ENCODE measurements around the gene KIAA1671.
A peak's percentile ranks its signal among the peaks of the same experiment; 100 is the strongest.
"Not testable (repeated sequence)": the region's sequence is repeated elsewhere in the genome, so short reads cannot be mapped to it uniquely, and the experiment has no call there.

Gene KIAA1671

DNA sequence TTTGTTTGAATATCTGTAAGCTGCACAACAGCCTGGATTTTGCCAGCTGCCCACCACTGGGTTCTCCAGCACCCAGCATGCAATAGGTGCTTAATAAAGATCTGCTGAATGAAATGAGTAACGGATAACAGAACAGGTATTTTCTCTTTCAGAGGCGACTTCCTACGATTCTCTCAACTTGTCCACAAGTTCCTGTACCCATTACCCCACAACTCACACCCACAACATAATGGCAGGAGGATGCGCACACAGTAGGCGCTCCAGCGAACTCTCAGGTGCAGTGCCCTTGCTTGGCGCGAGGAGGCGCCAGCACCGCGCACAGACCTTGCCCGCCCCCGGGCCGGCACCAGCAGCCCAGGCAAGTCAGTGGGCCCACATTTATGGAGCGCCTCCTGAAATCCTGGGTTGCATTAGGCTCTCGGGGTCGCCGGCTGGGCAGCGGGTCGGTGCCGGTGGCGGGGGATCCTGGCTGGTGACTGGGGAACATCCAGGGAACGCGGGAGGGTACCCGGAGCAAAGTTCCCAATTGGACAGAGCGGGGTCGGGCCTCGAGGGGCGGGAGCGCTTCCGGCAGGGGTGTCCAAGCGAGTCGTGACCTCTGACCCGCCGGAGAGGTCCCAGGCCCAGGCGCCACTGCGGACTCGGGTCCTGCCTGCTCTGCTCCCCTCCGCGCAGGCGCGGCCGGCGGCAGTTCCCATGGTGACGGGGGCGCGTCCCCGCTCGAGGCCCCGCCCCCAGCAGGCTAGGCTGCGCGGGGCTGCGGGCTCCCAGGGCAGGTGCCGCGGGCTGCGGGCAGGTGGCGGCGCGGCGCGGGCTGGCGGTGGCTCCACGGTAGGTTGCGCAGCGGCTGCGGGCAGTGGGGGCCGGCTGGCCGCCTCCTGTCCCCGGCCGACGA, at the start of gene KIAA1671:
KIAA1671 (plus strand) TSS at position 775 of the 895 bp plus-strand sequence. CDS start 75,284 bp downstream, outside the sequence.
- Histone ChIP-seq H3K4me1 (ENCODE audit: control insufficient read depth in 1 of 2, insufficient read depth in 2 of 2, low read length in 2 of 2) (peaks cover 5 to 9% of the 10 kb centered on the region in 2 donors), H3K9me3 (ENCODE audit: control insufficient read depth in 1 of 2, low read length in 2 of 2) (no peaks in the 10 kb centered on the region), H3K27me3 (ENCODE audit: low read depth, low read length) (no peaks in the 10 kb centered on the region), H3K36me3 (ENCODE audit: control insufficient read depth in 1 of 2, insufficient read depth in 2 of 2, low read length in 2 of 2) (no peaks in the 10 kb centered on the region), H3K27ac (ENCODE audit: low read length) (peak within 1 kb of the TSS; percentile 91), H3K4me3 (ENCODE audit: low read depth in 1 of 2, low read length in 2 of 2) (peak within 1 kb of the TSS; percentile 83 to 86)

GRCh38 chr22:24905909-24906308, 46.6 kb upstream of the KIAA1671 start:
- H3K9me3 ChIP-seq (ENCODE audit: control insufficient read depth in 1 of 2, low read length in 2 of 2), result peaks cover 0 to 14% of the 10 kb centered on the region in 2 donors
- no peak overlapping the region for H3K4me3 ChIP-seq (ENCODE audit: low read depth in 1 of 2, low read length in 2 of 2)
- H3K27ac ChIP-seq (ENCODE audit: low read length), result no peak overlapping the region
- H3K4me1 ChIP-seq (ENCODE audit: control insufficient read depth in 1 of 2, insufficient read depth in 2 of 2, low read length in 2 of 2), result no peaks in the 10 kb centered on the region
- no peaks in the 10 kb centered on the region for H3K27me3 ChIP-seq (ENCODE audit: low read depth, low read length)
- H3K36me3 ChIP-seq (ENCODE audit: control insufficient read depth in 1 of 2, insufficient read depth in 2 of 2, low read length in 2 of 2), result peaks cover 0 to 19% of the 10 kb centered on the region in 2 donors

DNA sequence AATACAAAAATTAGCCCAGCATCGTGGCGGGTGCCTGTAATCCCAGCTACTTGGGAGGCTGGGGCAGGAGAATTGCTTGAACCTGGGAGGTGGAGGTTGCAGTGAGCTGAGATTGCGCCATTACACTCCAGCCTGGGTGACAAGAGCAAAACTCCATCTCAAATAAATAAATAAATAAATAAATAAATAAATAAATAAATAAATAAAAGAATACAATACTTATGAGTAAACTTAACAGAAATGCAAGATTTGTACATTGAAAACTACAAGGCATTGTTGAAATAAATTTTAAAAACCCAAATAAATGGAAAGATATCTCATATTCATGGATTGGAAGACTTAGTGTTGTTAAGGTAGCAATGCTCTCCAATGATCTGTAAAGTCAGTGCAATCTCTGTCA, 45.4 kb upstream of the KIAA1671 start:
- H3K4me1 ChIP-seq (ENCODE audit: control insufficient read depth in 1 of 2, insufficient read depth in 2 of 2, low read length in 2 of 2); H3K27me3 ChIP-seq (ENCODE audit: low read depth, low read length); H3K4me3 ChIP-seq (ENCODE audit: low read depth in 1 of 2, low read length in 2 of 2); H3K27ac ChIP-seq (ENCODE audit: low read length): not testable (repeated sequence)
- Histone ChIP-seq H3K9me3 (ENCODE audit: control insufficient read depth in 1 of 2, low read length in 2 of 2) (peaks cover 0 to 14% of the 10 kb centered on the region in 2 donors), H3K36me3 (ENCODE audit: control insufficient read depth in 1 of 2, insufficient read depth in 2 of 2, low read length in 2 of 2) (peaks cover 0 to 17% of the 10 kb centered on the region in 2 donors)

GRCh38 chr22:24920029-24920428, 32.5 kb upstream of the KIAA1671 start:
- Histone ChIP-seq H3K27me3 (ENCODE audit: low read depth, low read length) (no peaks in the 10 kb centered on the region), H3K4me3 (ENCODE audit: low read depth in 1 of 2, low read length in 2 of 2) (no peak overlapping the region), H3K9me3 (ENCODE audit: control insufficient read depth in 1 of 2, low read length in 2 of 2) (no peaks in the 10 kb centered on the region), H3K4me1 (ENCODE audit: control insufficient read depth in 1 of 2, insufficient read depth in 2 of 2, low read length in 2 of 2) (no peaks in the 10 kb centered on the region), H3K36me3 (ENCODE audit: control insufficient read depth in 1 of 2, insufficient read depth in 2 of 2, low read length in 2 of 2) (peaks cover 0 to 23% of the 10 kb centered on the region in 2 donors), H3K27ac (ENCODE audit: low read length) (no peak overlapping the region)

GRCh38 chr22:24925586-24926427, 26.7 kb upstream of the KIAA1671 start:
- H3K9me3 ChIP-seq (ENCODE audit: control insufficient read depth in 1 of 2, low read length in 2 of 2), result peaks cover 0 to 6% of the 10 kb centered on the region in 2 donors
- H3K27me3 ChIP-seq (ENCODE audit: low read depth, low read length), result no peaks in the 10 kb centered on the region
- no peaks in the 10 kb centered on the region for H3K4me1 ChIP-seq (ENCODE audit: control insufficient read depth in 1 of 2, insufficient read depth in 2 of 2, low read length in 2 of 2)
- peaks cover 0 to 11% of the 10 kb centered on the region in 2 donors for H3K36me3 ChIP-seq (ENCODE audit: control insufficient read depth in 1 of 2, insufficient read depth in 2 of 2, low read length in 2 of 2)
- no peak overlapping the region for H3K4me3 ChIP-seq (ENCODE audit: low read depth in 1 of 2, low read length in 2 of 2)
- H3K27ac ChIP-seq (ENCODE audit: low read length), result no peak overlapping the region

- no peak overlapping the region for H3K4me3 ChIP-seq (ENCODE audit: low read depth in 1 of 2, low read length in 2 of 2)
- no peaks in the 10 kb centered on the region for H3K27me3 ChIP-seq (ENCODE audit: low read depth, low read length)
- H3K27ac ChIP-seq (ENCODE audit: low read length), result no peak overlapping the region
- peaks cover 0 to 11% of the 10 kb centered on the region in 2 donors for H3K36me3 ChIP-seq (ENCODE audit: control insufficient read depth in 1 of 2, insufficient read depth in 2 of 2, low read length in 2 of 2)
- H3K9me3 ChIP-seq (ENCODE audit: control insufficient read depth in 1 of 2, low read length in 2 of 2), result peaks cover 0 to 6% of the 10 kb centered on the region in 2 donors
- no peaks in the 10 kb centered on the region for H3K4me1 ChIP-seq (ENCODE audit: control insufficient read depth in 1 of 2, insufficient read depth in 2 of 2, low read length in 2 of 2)
These were observed 26.1 kb upstream of the KIAA1671 start for GRCh38 chr22:24926428-24926725.

GRCh38 chr22:24926849-24927579, 25.5 kb upstream of the KIAA1671 start:
- Histone ChIP-seq H3K4me1 (ENCODE audit: control insufficient read depth in 1 of 2, insufficient read depth in 2 of 2, low read length in 2 of 2) (no peaks in the 10 kb centered on the region), H3K27me3 (ENCODE audit: low read depth, low read length) (no peaks in the 10 kb centered on the region), H3K27ac (ENCODE audit: low read length) (no peak overlapping the region), H3K9me3 (ENCODE audit: control insufficient read depth in 1 of 2, low read length in 2 of 2) (peaks cover 0 to 6% of the 10 kb centered on the region in 2 donors), H3K4me3 (ENCODE audit: low read depth in 1 of 2, low read length in 2 of 2) (no peak overlapping the region), H3K36me3 (ENCODE audit: control insufficient read depth in 1 of 2, insufficient read depth in 2 of 2, low read length in 2 of 2) (peaks cover 0 to 11% of the 10 kb centered on the region in 2 donors)

DNA sequence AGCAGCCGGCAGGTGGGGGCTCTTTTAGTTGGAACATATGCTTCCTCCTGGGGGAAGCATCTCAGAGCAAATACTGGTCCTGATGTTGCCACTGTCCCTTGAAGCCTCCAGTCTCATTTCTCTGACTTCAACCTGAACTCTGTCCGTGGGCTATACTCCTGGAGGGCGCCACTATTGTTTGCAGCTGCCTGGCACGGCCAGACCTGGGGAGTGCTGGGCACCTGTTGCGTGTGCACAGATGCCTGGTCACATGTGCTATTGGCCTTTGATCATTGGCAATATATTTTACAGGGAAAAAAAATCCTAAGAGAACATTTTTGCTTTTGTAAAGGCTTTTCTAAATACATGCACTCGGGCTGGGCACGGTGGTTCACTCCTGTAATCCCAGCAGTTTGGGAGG, 24.2 kb upstream of the KIAA1671 start:
- Histone ChIP-seq H3K4me1 (ENCODE audit: control insufficient read depth in 1 of 2, insufficient read depth in 2 of 2, low read length in 2 of 2) (no peaks in the 10 kb centered on the region), H3K9me3 (ENCODE audit: control insufficient read depth in 1 of 2, low read length in 2 of 2) (peaks cover 0 to 6% of the 10 kb centered on the region in 2 donors), H3K36me3 (ENCODE audit: control insufficient read depth in 1 of 2, insufficient read depth in 2 of 2, low read length in 2 of 2) (peaks cover 0 to 11% of the 10 kb centered on the region in 2 donors), H3K27me3 (ENCODE audit: low read depth, low read length) (no peaks in the 10 kb centered on the region), H3K4me3 (ENCODE audit: low read depth in 1 of 2, low read length in 2 of 2) (no peak overlapping the region), H3K27ac (ENCODE audit: low read length) (no peak overlapping the region)

DNA sequence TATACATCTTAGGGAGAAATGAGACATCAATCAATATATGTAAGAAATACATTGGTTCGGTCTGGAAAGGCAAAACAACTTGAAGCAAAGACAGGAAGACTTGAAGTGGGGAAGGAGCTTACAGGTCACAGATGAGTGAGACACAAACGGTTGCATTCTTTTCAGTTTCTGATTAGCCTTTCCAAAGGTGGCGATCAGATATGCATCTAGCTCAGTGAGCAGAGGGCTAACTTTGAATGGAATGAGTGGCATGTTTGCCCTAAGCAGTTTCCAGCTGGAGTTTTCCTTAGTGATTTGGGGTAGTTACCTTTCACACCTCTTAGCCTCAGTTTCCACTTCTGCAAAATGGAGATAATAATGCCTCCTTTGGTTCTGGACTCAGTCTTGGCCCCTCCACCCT, 21.8 kb upstream of the KIAA1671 start:
- H3K27me3 ChIP-seq (ENCODE audit: low read depth, low read length), result no peaks in the 10 kb centered on the region
- H3K4me1 ChIP-seq (ENCODE audit: control insufficient read depth in 1 of 2, insufficient read depth in 2 of 2, low read length in 2 of 2), result no peaks in the 10 kb centered on the region
- peaks cover 0 to 6% of the 10 kb centered on the region in 2 donors for H3K9me3 ChIP-seq (ENCODE audit: control insufficient read depth in 1 of 2, low read length in 2 of 2)
- H3K4me3 ChIP-seq (ENCODE audit: low read depth in 1 of 2, low read length in 2 of 2), result no peak overlapping the region
- H3K27ac ChIP-seq (ENCODE audit: low read length), result no peak overlapping the region
- H3K36me3 ChIP-seq (ENCODE audit: control insufficient read depth in 1 of 2, insufficient read depth in 2 of 2, low read length in 2 of 2), result no peaks in the 10 kb centered on the region

- H3K4me3 ChIP-seq (ENCODE audit: low read depth in 1 of 2, low read length in 2 of 2), result no peak overlapping the region
- no peaks in the 10 kb centered on the region for H3K36me3 ChIP-seq (ENCODE audit: control insufficient read depth in 1 of 2, insufficient read depth in 2 of 2, low read length in 2 of 2)
- H3K27me3 ChIP-seq (ENCODE audit: low read depth, low read length), result no peaks in the 10 kb centered on the region
- no peaks in the 10 kb centered on the region for H3K4me1 ChIP-seq (ENCODE audit: control insufficient read depth in 1 of 2, insufficient read depth in 2 of 2, low read length in 2 of 2)
- H3K9me3 ChIP-seq (ENCODE audit: control insufficient read depth in 1 of 2, low read length in 2 of 2), result no peaks in the 10 kb centered on the region
- H3K27ac ChIP-seq (ENCODE audit: low read length), result no peak overlapping the region
These were observed 16.6 kb upstream of the KIAA1671 start for GRCh38 chr22:24935771-24936483.
